ENCODE measurements around the gene BCAS4.

- TF ChIP-seq EZH2phosphoT487 (IDR thresholded peaks at IDR 0.05; ENCODE audit: borderline replicate concordance, low read length) = no peak
- TF ChIP-seq CTCF (IDR thresholded peaks at IDR 0.05; ENCODE audit: low read depth, low read length, poor library complexity, severe bottlenecking) = no peak
Observed at GRCh38 chr20:50794181-50794845, 548 bp upstream of the BCAS4 start.

Measured in DOHH2 (cell line).